Loucy (cell line): ENCODE results near the gene KSR1.

Experiments
- H2AFZ ChIP-seq: fragments of 200-600 bp; sonication (generic); 2 replicates; pipeline ENCODE4 v1.6.0; 2016; ENCODE audit warnings: antibody characterized with exemption, mild to moderate bottlenecking, low read length, moderate library complexity
- H3F3A ChIP-seq: fragments of 200-600 bp; 2 replicates; pipeline ENCODE4 v1.6.0; 2016; ENCODE audit warnings: antibody characterized with exemption, low read depth, mild to moderate bottlenecking
- H3K27me3 ChIP-seq: fragments of 200-600 bp; sonication (generic); 2 replicates; pipeline ENCODE4 v1.6.1; 2014; ENCODE audit warnings: low read length, mild to moderate bottlenecking; ENCODE audit not compliant: insufficient read depth, poor library complexity, severe bottlenecking
- H3K36me3 ChIP-seq: fragments of 200-600 bp; sonication (generic); 2 replicates; pipeline ENCODE4 v1.6.1; 2016; ENCODE audit warnings: low read length; ENCODE audit not compliant: insufficient read depth
- H3K4me1 ChIP-seq: fragments of 200-600 bp; sonication (generic); 2 replicates; pipeline ENCODE4 v1.5.1; 2014; ENCODE audit warnings: low read length, mild to moderate bottlenecking; ENCODE audit not compliant: insufficient read depth, poor library complexity, severe bottlenecking
- H3K4me2 ChIP-seq: fragments of 200-600 bp; sonication (generic); 2 replicates; pipeline ENCODE4 v1.6.0; 2014; ENCODE audit warnings: antibody characterized with exemption, low read length, low read depth, mild to moderate bottlenecking; ENCODE audit not compliant: poor library complexity, severe bottlenecking
- H3K4me3 ChIP-seq: fragments of 200-600 bp; sonication (generic); 2 replicates; pipeline ENCODE4 v1.5.1; 2014; ENCODE audit warnings: low read length, mild to moderate bottlenecking, mixed read lengths; ENCODE audit not compliant: poor library complexity, severe bottlenecking
- H3K79me2 ChIP-seq: fragments of 200-600 bp; sonication (generic); 2 replicates; pipeline ENCODE4 v1.6.1; 2014; ENCODE audit warnings: low read length; ENCODE audit not compliant: insufficient read depth
- H3K9ac ChIP-seq: fragments of 200-600 bp; sonication (generic); 2 replicates; pipeline ENCODE4 v1.6.0; 2014; ENCODE audit warnings: mild to moderate bottlenecking, low read depth, low read length, moderate library complexity; ENCODE audit not compliant: poor library complexity, severe bottlenecking
- H3K9me2 ChIP-seq: fragments of 200-600 bp; sonication (generic); replicated peaks from 2 replicates; pipeline ENCODE4 v1.6.1; 2016; ENCODE audit warnings: low read depth, low read length, mixed read lengths
- H3K9me3 ChIP-seq: fragments of 200-600 bp; sonication (generic); 2 replicates; pipeline ENCODE4 v1.6.1; 2014; ENCODE audit warnings: mild to moderate bottlenecking, antibody characterized with exemption, low read length, low read depth; ENCODE audit not compliant: insufficient read depth
- H4K20me1 ChIP-seq: fragments of 200-600 bp; sonication (generic); 2 replicates; pipeline ENCODE4 v1.6.0; 2014; ENCODE audit warnings: antibody characterized with exemption, low read length, mild to moderate bottlenecking; ENCODE audit not compliant: insufficient read depth, poor library complexity, severe bottlenecking
- EZH2phosphoT487 ChIP-seq: fragments of 200-600 bp; IDR thresholded peaks from 2 replicates; pipeline ENCODE4 v1.6.1; 2018; ENCODE audit warnings: antibody characterized with exemption, mild to moderate bottlenecking, moderate library complexity, borderline replicate concordance
- TF ChIP-seq, protein P1 (sequence below): fragments of 200-600 bp; sonication (generic); conservative IDR thresholded peaks from 2 replicates; pipeline ENCODE4 v1.5.1; 2014; ENCODE audit warnings: mild to moderate bottlenecking, antibody characterized with exemption, low read length

Gene KSR1

GRCh38 chr17:27451906-27452305, 4.3 kb upstream of the KSR1 start:
- H4K20me1 ChIP-seq, result peaks cover 3% of the 10 kb centered on the region
- no peak overlapping the region for H3K9ac ChIP-seq
- H3K4me2 ChIP-seq, result no peak overlapping the region
- no peak overlapping the region for H2AFZ ChIP-seq
- no peaks in the 10 kb centered on the region for H3K36me3 ChIP-seq
- TF ChIP-seq, protein P1, sequence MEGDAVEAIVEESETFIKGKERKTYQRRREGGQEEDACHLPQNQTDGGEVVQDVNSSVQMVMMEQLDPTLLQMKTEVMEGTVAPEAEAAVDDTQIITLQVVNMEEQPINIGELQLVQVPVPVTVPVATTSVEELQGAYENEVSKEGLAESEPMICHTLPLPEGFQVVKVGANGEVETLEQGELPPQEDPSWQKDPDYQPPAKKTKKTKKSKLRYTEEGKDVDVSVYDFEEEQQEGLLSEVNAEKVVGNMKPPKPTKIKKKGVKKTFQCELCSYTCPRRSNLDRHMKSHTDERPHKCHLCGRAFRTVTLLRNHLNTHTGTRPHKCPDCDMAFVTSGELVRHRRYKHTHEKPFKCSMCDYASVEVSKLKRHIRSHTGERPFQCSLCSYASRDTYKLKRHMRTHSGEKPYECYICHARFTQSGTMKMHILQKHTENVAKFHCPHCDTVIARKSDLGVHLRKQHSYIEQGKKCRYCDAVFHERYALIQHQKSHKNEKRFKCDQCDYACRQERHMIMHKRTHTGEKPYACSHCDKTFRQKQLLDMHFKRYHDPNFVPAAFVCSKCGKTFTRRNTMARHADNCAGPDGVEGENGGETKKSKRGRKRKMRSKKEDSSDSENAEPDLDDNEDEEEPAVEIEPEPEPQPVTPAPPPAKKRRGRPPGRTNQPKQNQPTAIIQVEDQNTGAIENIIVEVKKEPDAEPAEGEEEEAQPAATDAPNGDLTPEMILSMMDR, result no peak
- TF ChIP-seq EZH2phosphoT487, result no peak
- no peaks in the 10 kb centered on the region for H3K9me3 ChIP-seq
- 0 out of 2 replicates have a peak, but pooled peaks cover 8% of the 10 kb centered on the region for H3F3A ChIP-seq
- H3K79me2 ChIP-seq, result peaks cover 2% of the 10 kb centered on the region
- H3K9me2 ChIP-seq, result no peaks in the 10 kb centered on the region
- H3K4me1 ChIP-seq, result peaks cover 9% of the 10 kb centered on the region
- H3K27me3 ChIP-seq, result no peaks in the 10 kb centered on the region
- no peak overlapping the region for H3K4me3 ChIP-seq

DNA sequence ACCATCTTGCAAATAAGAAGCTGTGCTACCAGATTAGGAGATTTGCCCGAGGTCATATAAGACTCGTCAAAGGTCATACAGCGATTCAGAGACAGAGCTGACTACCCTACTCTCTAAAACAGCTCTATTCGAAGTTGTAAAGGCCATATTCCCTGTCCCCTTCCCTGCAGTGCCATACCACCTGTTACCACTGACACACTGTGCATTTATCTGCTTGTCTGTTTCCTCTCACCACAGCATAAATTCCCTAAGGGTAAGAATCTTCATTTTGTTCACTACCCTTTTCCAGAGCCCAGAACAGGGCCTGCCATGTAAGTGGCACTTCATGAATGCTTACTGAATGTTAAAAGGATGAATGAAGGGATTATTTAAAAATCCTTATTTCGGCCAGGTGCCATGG, 3.4 kb upstream of the KSR1 start:
- Histone ChIP-seq H3F3A (0 out of 2 replicates have a peak, but pooled peaks cover 8% of the 10 kb centered on the region), H3K9ac (no peak overlapping the region), H3K9me3 (no peaks in the 10 kb centered on the region), H3K79me2 (peaks cover 11% of the 10 kb centered on the region), H3K9me2 (no peaks in the 10 kb centered on the region), H3K4me1 (peaks cover 18% of the 10 kb centered on the region), H4K20me1 (peaks cover 13% of the 10 kb centered on the region), H2AFZ (no peak overlapping the region), H3K4me2 (no peak overlapping the region), H3K36me3 (no peaks in the 10 kb centered on the region), H3K27me3 (no peaks in the 10 kb centered on the region), H3K4me3 (no peak overlapping the region)
- TF ChIP-seq EZH2phosphoT487, result no peak
- TF ChIP-seq, protein P1, result no peak

GRCh38 chr17:27453471-27453870, 2.8 kb upstream of the KSR1 start:
- Histone ChIP-seq H3K4me2 (no peak overlapping the region), H2AFZ (no peak overlapping the region), H4K20me1 (peaks cover 16% of the 10 kb centered on the region), H3K4me3 (no peak overlapping the region), H3K27me3 (no peaks in the 10 kb centered on the region), H3K4me1 (peaks cover 25% of the 10 kb centered on the region), H3K9me3 (no peaks in the 10 kb centered on the region), H3K9me2 (no peaks in the 10 kb centered on the region), H3F3A (0 out of 2 replicates have a peak, but pooled peaks cover 8% of the 10 kb centered on the region), H3K9ac (no peak overlapping the region), H3K79me2 (peaks cover 18% of the 10 kb centered on the region), H3K36me3 (no peaks in the 10 kb centered on the region)
- TF ChIP-seq EZH2phosphoT487, result no peak
- TF ChIP-seq, protein P1, result no peak
